Neural crest cell (in vitro differentiated cells): ENCODE data around the gene KLHL22. TPM values are rescaled to one million over a fixed set of nuclear protein-coding genes. Genes with fewer than 3 reads are reported as not detected.

Experiments
- DNase-seq: peaks from one replicate; pipeline ENCODE4 v3.0.0; 2021; ENCODE audit warnings: low read depth, mixed read lengths, low spot score
- H3K27ac Mint-ChIP-seq: one replicate; pipeline ENCODE4 v1.8.0; 2021; ENCODE audit warnings: mild to moderate bottlenecking, mixed read lengths; ENCODE audit not compliant: unreplicated experiment
- H3K27me3 Mint-ChIP-seq: 2 replicates; pipeline ENCODE4 v1.8.0; 2021; ENCODE audit warnings: low read depth, mild to moderate bottlenecking, mixed read lengths
- H3K36me3 Mint-ChIP-seq: 2 replicates; pipeline ENCODE4 v1.8.0; 2021; ENCODE audit warnings: low read depth, mild to moderate bottlenecking, mixed read lengths
- H3K4me1 Mint-ChIP-seq: 2 replicates; pipeline ENCODE4 v1.8.0; 2021; ENCODE audit warnings: mixed read lengths
- H3K4me3 Mint-ChIP-seq: one replicate; pipeline ENCODE4 v1.8.0; 2021; ENCODE audit warnings: mild to moderate bottlenecking, mixed read lengths
- H3K9me3 Mint-ChIP-seq: 2 replicates; pipeline ENCODE4 v1.8.0; 2021; ENCODE audit warnings: mixed read lengths
- total RNA-seq: library from RNA; stranded (reverse); gene quantifications from 2 replicates; pipeline ENCODE4 v1.2.1, GENCODE V29; 2021
- TF ChIP-seq, protein P1 (sequence below): fragments of 200-600 bp; sonication (generic); conservative IDR thresholded peaks from 2 replicates; pipeline ENCODE4 v1.5.0; 2021; ENCODE audit warnings: antibody characterized with exemption, mild to moderate bottlenecking

Gene KLHL22
- total RNA-seq, 1 donor from 2014 or later = 48.9 TPM

GRCh38 chr22:20406686-20407408 lies 88.7 kb downstream of the KLHL22 start:
- DNase-seq = no peak
- no peaks in the 10 kb centered on the region for H3K4me1 Mint-ChIP-seq
- no peaks in the 10 kb centered on the region for H3K9me3 Mint-ChIP-seq
- peaks cover 3% of the 10 kb centered on the region for H3K36me3 Mint-ChIP-seq
- H3K27me3 Mint-ChIP-seq = no peaks in the 10 kb centered on the region
- H3K4me3 Mint-ChIP-seq = no peak overlapping the region
- TF ChIP-seq, protein P1, sequence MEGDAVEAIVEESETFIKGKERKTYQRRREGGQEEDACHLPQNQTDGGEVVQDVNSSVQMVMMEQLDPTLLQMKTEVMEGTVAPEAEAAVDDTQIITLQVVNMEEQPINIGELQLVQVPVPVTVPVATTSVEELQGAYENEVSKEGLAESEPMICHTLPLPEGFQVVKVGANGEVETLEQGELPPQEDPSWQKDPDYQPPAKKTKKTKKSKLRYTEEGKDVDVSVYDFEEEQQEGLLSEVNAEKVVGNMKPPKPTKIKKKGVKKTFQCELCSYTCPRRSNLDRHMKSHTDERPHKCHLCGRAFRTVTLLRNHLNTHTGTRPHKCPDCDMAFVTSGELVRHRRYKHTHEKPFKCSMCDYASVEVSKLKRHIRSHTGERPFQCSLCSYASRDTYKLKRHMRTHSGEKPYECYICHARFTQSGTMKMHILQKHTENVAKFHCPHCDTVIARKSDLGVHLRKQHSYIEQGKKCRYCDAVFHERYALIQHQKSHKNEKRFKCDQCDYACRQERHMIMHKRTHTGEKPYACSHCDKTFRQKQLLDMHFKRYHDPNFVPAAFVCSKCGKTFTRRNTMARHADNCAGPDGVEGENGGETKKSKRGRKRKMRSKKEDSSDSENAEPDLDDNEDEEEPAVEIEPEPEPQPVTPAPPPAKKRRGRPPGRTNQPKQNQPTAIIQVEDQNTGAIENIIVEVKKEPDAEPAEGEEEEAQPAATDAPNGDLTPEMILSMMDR = no peak
- H3K27ac Mint-ChIP-seq = peak overlapping the region; percentile 52

DNA sequence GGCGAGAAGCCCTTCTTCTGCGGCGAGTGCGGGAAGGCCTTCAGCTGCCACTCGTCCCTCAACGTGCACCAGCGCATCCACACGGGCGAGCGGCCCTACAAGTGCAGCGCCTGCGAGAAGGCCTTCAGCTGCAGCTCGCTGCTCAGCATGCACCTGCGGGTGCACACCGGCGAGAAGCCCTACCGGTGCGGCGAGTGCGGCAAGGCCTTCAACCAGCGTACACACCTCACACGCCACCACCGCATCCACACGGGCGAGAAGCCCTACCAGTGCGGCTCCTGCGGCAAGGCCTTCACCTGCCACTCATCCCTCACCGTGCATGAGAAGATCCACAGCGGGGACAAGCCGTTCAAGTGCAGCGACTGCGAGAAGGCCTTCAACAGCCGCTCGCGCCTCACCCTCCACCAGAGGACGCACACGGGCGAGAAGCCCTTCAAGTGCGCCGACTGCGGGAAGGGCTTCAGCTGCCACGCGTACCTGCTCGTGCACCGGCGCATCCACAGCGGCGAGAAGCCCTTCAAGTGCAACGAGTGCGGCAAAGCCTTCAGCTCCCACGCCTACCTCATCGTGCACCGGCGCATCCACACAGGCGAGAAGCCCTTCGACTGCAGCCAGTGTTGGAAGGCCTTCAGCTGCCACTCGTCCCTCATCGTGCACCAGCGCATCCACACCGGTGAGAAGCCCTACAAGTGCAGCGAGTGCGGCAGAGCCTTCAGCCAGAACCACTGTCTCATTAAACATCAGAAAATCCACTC lies 89.5 kb downstream of the KLHL22 start:
- H3K36me3 Mint-ChIP-seq = peaks cover 3% of the 10 kb centered on the region

DNA sequence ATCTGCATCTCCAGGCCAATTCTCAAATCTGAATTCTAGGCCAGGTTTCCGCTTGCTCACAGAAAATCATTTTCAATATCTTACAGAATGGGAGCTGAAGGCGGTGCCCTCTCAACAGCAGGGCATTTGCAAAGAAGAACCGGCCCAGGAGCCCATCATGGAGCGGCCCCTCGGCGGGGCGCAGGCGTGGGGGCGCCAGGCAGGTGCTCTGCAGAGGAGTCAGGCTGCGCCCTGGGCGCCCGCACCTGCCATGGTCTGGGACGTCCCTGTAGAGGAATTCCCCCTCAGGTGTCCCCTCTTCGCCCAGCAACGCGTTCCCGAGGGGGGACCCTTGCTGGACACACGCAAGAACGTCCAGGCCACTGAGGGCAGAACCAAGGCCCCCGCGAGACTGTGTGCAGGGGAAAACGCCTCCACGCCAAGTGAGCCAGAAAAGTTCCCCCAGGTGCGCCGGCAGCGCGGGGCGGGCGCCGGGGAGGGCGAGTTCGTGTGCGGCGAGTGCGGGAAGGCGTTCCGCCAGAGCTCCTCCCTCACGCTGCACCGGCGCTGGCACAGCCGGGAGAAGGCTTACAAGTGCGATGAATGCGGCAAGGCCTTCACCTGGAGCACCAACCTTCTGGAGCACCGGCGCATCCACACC lies 90.2 kb downstream of the KLHL22 start:
- no peak overlapping the region for H3K4me3 Mint-ChIP-seq
- no peaks in the 10 kb centered on the region for H3K9me3 Mint-ChIP-seq
- no peak overlapping the region for H3K27ac Mint-ChIP-seq
- no peak for DNase-seq
- H3K27me3 Mint-ChIP-seq = no peaks in the 10 kb centered on the region
- peaks cover 3% of the 10 kb centered on the region for H3K36me3 Mint-ChIP-seq
- no peaks in the 10 kb centered on the region for H3K4me1 Mint-ChIP-seq
- TF ChIP-seq, protein P1 = no peak

More for the DNA sequence above, 89.5 kb downstream of the KLHL22 start:
- no peak for DNase-seq
- Mint-ChIP-seq H3K27me3 (no peaks in the 10 kb centered on the region), H3K4me3 (no peak overlapping the region), H3K27ac (no peak overlapping the region), H3K9me3 (no peaks in the 10 kb centered on the region), H3K4me1 (no peaks in the 10 kb centered on the region)
- TF ChIP-seq, protein P1 = no peak

DNA sequence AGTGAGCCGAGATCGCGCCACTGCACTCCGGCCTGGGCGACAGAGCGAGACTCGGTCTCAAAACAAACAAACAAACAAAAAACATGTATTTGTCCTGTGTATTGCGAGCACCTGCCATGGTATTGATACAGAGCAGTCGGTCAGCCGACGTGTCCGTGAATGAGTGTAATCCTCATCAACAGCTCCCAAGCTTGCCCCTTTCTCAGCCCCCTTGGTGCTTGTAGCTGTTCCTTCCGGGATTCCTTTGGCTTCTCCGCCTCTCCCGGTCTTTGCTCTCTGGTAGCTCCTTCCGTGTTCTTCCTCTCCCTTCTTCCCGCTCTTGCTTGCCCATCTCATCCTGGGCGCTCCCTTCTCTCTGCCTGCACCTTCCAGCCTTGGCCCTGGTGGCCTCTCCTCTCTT lies 90.7 kb downstream of the KLHL22 start:
- no peaks in the 10 kb centered on the region for H3K27me3 Mint-ChIP-seq
- no peaks in the 10 kb centered on the region for H3K4me1 Mint-ChIP-seq
- TF ChIP-seq, protein P1 = no peak
- H3K9me3 Mint-ChIP-seq = no peaks in the 10 kb centered on the region
- peaks cover 4% of the 10 kb centered on the region for H3K36me3 Mint-ChIP-seq
- H3K27ac Mint-ChIP-seq = no peak overlapping the region
- no peak for DNase-seq
- H3K4me3 Mint-ChIP-seq = no peak overlapping the region

GRCh38 chr22:20403779-20404140 lies 91.8 kb downstream of the KLHL22 start:
- no peak for DNase-seq
- Mint-ChIP-seq H3K27me3 (no peaks in the 10 kb centered on the region), H3K27ac (no peak overlapping the region), H3K9me3 (no peaks in the 10 kb centered on the region), H3K36me3 (peaks cover 5% of the 10 kb centered on the region), H3K4me1 (peaks cover 1% of the 10 kb centered on the region), H3K4me3 (no peak overlapping the region)
- TF ChIP-seq, protein P1 = no peak
